OCI-LY1 (cell line): Measurements from ENCODE around the gene NDFIP2.

Experiments used
- CTCF ChIP-seq: fragments of 200-600 bp; sonication (generic), shearing (Covaris generic); IDR thresholded peaks from 2 replicates; pipeline ENCODE4 v1.5.1; 2017; ENCODE audit warnings: mild to moderate bottlenecking, antibody characterized with exemption, low read length, moderate library complexity, mixed read lengths
- EZH2 ChIP-seq: fragments of 200-600 bp; sonication (generic), shearing (Covaris generic); IDR thresholded peaks from 2 replicates; pipeline ENCODE4 v1.8.0; 2017; ENCODE audit warnings: borderline replicate concordance, mixed run types, mild to moderate bottlenecking, antibody characterized with exemption, low read length, moderate library complexity, mixed read lengths

- TF ChIP-seq CTCF (no peak), EZH2 (no peak)
These were observed 2.2 kb downstream of the NDFIP2 start for GRCh38 chr13:79483086-79483706.
